Tongue (tissue), 3 donors: Measurements from ENCODE around the gene ARHGAP44. TPM values are rescaled to one million over a fixed set of nuclear protein-coding genes. Genes with fewer than 3 reads are reported as not detected.

Experiments used
- DNase-seq: peaks from one replicate; pipeline ENCODE4 v3.0.0-alpha.2; 2015
- small RNA-seq: library from RNA; depleted of rRNA; stranded (forward); fragments of <200 nt; gene quantifications from one replicate; pipeline ENCODE3, GENCODE V24; 2014; ENCODE audit warnings: low replicate concordance
- total RNA-seq: library from RNA; depleted of rRNA; stranded (reverse); fragments of >200 nt; gene quantifications from one replicate; pipeline ENCODE4 v1.2.3, GENCODE V29; 2014

Gene ARHGAP44
- total RNA-seq, 1 donor from 2014 or later, result 3.4 TPM

DNA sequence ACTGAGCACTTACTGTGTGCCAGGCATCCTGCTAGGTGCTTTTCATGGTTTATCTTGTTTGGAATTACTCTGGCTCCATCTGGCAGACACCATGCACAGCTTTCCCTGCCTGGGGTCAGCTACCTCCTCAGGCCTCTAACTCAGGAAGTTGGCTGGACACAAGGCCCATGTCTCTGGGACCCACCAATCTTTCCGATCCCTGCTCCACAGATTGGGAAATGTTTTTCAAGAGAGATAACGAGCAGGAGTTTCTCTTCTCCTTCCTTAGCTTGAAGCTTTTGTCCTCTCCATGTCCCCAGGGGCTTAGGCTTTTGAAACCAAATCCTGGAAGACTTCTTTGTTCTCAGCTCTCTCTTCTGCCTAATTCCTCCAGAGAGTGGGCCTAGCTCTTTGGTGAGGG lies 240.0 kb downstream of the ARHGAP44 start:
- no peak for DNase-seq

DNA sequence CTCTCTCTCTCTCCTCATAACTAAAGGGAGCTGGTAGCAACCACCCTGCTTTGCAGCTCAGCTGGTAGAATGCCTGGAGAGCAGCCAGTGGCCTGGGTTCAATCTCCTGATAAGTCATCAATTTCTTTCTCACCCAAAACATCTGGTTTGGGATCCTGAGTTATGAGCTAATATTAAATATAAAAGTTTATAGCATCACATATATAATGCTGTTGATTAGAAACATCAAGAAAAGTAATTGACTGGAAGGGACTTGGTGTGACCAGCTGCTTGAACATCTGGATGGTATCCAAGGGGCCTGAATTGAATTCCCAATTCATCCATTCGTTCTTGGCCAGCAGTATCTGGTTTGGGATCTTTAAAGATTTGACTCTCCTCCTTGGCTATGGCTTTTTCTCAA lies 240.8 kb downstream of the ARHGAP44 start:
- DNase-seq, result no peak

DNA sequence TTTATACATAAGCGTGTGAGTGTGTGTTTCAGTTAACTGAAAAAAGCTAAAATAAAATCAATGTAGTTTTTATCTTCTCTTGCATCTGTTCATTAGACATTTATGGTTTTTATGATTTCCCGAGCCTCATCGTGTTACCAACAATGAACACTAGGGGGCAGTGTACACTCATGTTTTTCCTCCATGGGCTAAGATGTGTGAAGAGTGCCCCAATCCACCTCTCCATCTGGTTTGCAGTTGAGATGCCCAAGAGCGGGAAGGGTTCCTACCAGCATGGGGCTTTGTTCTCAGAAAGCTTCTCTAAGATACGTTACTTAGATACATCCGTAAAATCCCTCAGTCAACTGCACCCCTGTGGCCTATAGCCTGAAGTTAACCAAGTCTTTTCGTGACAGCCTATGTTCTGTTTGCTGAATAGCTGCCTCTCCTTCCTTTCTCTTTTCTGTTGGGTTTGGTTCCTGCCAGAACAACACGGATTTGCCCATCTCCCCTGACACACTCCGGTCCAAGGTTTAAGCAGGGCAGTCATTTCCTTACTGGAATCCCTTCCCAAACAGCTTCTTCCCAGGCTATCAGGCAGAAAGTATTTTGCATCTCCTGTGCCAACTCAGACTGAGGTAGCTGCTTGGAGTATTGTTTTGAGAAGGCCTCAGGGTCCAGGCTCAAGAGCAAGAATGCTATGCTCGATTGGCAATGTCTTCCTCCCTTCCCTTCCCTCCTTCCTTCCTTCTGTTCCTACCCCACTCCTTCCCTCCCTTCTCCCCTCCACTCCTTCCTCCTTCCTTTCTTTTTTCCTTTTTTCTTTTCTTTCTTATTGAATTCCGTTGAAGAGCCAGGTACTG lies 241.4 kb downstream of the ARHGAP44 start:
- peak; percentile 78 for DNase-seq

DNA sequence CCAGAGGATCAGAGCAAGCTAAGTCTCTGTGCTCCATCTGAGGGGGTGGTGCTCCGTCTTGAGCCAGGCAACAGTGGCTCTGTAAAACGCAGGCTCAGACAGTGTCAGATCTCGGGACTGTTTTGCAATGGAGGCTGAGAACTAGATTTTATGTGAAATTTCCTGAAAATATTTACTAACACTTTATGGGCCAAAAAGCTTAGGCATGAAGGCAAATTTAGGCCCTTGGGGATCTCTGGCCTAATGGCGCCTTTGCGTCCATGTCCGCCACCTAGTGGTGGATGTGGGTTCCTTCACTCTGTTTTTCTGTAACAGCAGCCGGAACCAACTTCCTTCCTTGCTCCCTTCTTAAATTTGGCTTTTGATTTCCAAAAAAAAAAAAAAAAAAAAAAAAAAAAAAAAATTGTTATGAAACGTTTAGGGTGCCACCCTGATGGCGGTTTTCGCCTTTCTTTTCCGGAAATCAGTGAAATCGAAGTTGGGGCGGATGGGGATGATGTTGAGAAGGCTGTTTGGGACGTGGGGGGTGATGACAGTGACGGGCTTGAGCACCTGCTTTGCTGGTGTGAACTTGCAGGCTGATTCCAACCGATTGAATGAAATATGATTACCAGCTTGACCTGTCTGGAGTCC lies 242.5 kb downstream of the ARHGAP44 start:
- DNase-seq, result peak; percentile 59

DNA sequence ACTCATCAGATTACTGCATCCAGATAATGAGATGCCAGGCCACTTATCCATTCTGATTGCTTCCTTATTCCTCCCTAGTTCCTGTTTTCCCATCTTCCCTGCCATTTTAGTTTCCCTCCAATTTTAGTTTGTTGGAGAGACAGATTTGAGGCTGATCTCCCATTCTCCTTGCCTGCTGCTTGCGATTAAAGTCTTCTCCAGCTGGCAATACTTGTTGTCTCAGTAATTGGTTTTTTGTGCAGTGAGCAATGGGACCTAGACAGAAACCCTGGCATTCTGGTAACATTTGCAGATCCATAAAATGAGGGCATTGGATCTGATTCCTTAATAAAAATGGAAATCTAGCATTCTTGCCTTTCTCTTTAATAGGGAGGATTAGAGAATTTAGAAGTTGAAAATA lies 246.1 kb downstream of the ARHGAP44 start:
- DNase-seq, result no peak

DNA sequence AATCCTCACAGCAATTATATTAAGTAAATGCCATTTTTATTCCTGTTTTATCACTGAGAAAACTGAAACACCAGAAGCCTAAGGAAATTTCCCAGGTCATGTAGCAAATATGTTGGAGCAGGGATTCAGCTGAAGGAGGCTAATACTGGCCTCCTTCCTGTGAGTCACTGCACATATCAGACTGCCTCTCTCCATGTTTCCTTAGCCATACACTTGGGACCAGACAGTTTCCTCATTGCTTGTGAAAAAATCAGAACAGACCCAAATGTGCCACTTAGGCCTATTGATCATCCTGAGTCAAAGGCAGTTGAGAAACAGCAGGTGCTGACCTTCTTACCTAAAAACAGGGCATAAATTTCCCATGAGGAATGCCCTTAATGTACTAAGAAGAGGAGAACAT lies 247.5 kb downstream of the ARHGAP44 start:
- no peak for DNase-seq

DNA sequence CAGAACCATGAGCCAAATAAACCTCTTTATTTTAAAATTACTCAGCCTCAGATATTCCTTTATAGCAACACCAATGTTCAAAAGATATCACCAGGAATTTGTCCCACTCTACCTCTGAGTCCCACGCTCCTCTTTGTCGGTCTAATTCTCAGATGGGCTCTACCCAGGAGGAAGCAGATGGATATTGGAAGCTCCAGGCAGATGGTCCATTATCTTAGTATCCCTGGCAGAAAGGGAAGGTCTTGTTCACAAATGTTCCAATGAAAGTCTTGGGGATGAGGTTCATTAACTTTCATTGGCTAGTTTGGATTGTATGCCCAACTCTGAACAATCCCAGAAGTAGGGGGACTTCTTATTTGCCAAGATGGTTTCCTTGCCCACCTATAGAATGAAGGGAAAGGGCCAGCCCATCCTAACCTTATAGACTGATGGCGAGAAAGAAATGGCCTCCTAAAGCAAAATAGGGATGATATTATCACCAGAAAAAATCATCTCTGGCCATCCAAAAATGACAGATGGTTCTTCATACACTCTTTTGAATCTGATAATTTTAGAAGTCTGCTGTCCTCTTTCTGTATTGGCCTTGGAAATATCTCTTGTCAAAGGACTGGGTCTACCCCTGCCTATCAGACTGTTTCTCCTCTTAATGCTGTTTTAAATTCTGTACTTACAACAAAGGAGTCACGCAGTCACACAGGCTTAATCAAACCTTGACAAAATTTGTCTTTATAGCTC lies 249.8 kb downstream of the ARHGAP44 start:
- DNase-seq, result no peak

Small RNA genes within 50 kb of the gene (small RNA-seq; reads per million reads assigned to genes)
- gene MIR1269B, result not detected

Other genes with a start within 250 kb of the ARHGAP44 start
- gene MYOCD, start 123.6 kb upstream of the ARHGAP44 start, total RNA-seq, result 6.9 TPM
- gene ELAC2, start 228.5 kb downstream of the ARHGAP44 start, total RNA-seq, result 78.2 TPM